Muscle layer of duodenum (tissue), 2 donors: ENCODE results near the gene TPRG1.

Experiments
- H3K27ac ChIP-seq: one replicate; pipeline ENCODE4 v1.7.0; 2013; ENCODE audit warnings: mild to moderate bottlenecking, low read length
- H3K27me3 ChIP-seq: one replicate; pipeline ENCODE4 v1.7.0; 2013; ENCODE audit warnings: low read depth, mild to moderate bottlenecking, control low read depth, low read length
- H3K36me3 ChIP-seq, 2 donors: one replicate each; pipeline ENCODE4 v1.7.0; 2013; ENCODE audit warnings: low read length in 2 of 2, control low read depth in 1 of 2, mild to moderate bottlenecking in 1 of 2; ENCODE audit not compliant: insufficient read depth in 2 of 2, control insufficient read depth in 1 of 2
- H3K4me1 ChIP-seq, 2 donors: one replicate each; pipeline ENCODE4 v1.7.0; 2013; ENCODE audit warnings: low read length in 2 of 2, mild to moderate bottlenecking in 2 of 2, control low read depth in 1 of 2, moderate library complexity in 1 of 2; ENCODE audit not compliant: insufficient read depth in 2 of 2, control insufficient read depth in 1 of 2
- H3K4me3 ChIP-seq, 2 donors: one replicate each; pipeline ENCODE4 v1.7.0; 2013; ENCODE audit warnings: low read length in 2 of 2, low read depth in 1 of 2, mild to moderate bottlenecking in 1 of 2
- H3K9me3 ChIP-seq, 2 donors: one replicate each; pipeline ENCODE4 v1.7.0; 2013; ENCODE audit warnings: low read length in 2 of 2, control low read depth in 1 of 2, mild to moderate bottlenecking in 1 of 2; ENCODE audit not compliant: control insufficient read depth in 1 of 2
- donor health status: healthy.

TPRG1 gene

GRCh38 chr3:189304465-189305351 lies 132.9 kb downstream of the TPRG1 start:
- Histone ChIP-seq H3K9me3 (no peaks in the 10 kb centered on the region), H3K27ac (peak overlapping the region; percentile 48), H3K27me3 (no peaks in the 10 kb centered on the region), H3K4me1 (peaks cover 0 to 4% of the 10 kb centered on the region in 2 donors), H3K4me3 (no peak overlapping the region), H3K36me3 (no peaks in the 10 kb centered on the region)

- H3K9me3 ChIP-seq: no peaks in the 10 kb centered on the region
- no peak overlapping the region for H3K4me3 ChIP-seq
- H3K4me1 ChIP-seq: peaks cover 0 to 4% of the 10 kb centered on the region in 2 donors
- H3K27me3 ChIP-seq: no peaks in the 10 kb centered on the region
- H3K27ac ChIP-seq: peak overlapping the region; percentile 48
- H3K36me3 ChIP-seq: no peaks in the 10 kb centered on the region
Observed at GRCh38 chr3:189305412-189305811, 133.6 kb downstream of the TPRG1 start.

- H3K27ac ChIP-seq: no peak overlapping the region
- H3K9me3 ChIP-seq: no peaks in the 10 kb centered on the region
- no peaks in the 10 kb centered on the region for H3K36me3 ChIP-seq
- H3K4me1 ChIP-seq: peaks cover 0 to 4% of the 10 kb centered on the region in 2 donors
- H3K27me3 ChIP-seq: no peaks in the 10 kb centered on the region
- no peak overlapping the region for H3K4me3 ChIP-seq
Observed at GRCh38 chr3:189307963-189308362, 136.2 kb downstream of the TPRG1 start.

- no peaks in the 10 kb centered on the region for H3K36me3 ChIP-seq
- H3K9me3 ChIP-seq: no peaks in the 10 kb centered on the region
- no peaks in the 10 kb centered on the region for H3K27me3 ChIP-seq
- no peak overlapping the region for H3K27ac ChIP-seq
- no peak overlapping the region for H3K4me3 ChIP-seq
- peaks cover 0 to 4% of the 10 kb centered on the region in 2 donors for H3K4me1 ChIP-seq
Observed at GRCh38 chr3:189308608-189309007, 136.8 kb downstream of the TPRG1 start.

- H3K4me3 ChIP-seq: no peak overlapping the region
- no peaks in the 10 kb centered on the region for H3K27me3 ChIP-seq
- peaks cover 0 to 1% of the 10 kb centered on the region in 2 donors for H3K4me1 ChIP-seq
- no peaks in the 10 kb centered on the region for H3K9me3 ChIP-seq
- H3K27ac ChIP-seq: no peak overlapping the region
- no peaks in the 10 kb centered on the region for H3K36me3 ChIP-seq
Observed at GRCh38 chr3:189309400-189309975, 137.7 kb downstream of the TPRG1 start.

GRCh38 chr3:189311521-189311920 lies 139.8 kb downstream of the TPRG1 start:
- Histone ChIP-seq H3K27me3 (no peaks in the 10 kb centered on the region), H3K4me3 (no peak overlapping the region), H3K36me3 (no peaks in the 10 kb centered on the region), H3K27ac (no peak overlapping the region), H3K9me3 (no peaks in the 10 kb centered on the region), H3K4me1 (no peaks in the 10 kb centered on the region)

GRCh38 chr3:189312866-189313265 lies 141.1 kb downstream of the TPRG1 start:
- H3K9me3 ChIP-seq: no peaks in the 10 kb centered on the region
- H3K4me3 ChIP-seq: no peak overlapping the region
- H3K27ac ChIP-seq: no peak overlapping the region
- no peaks in the 10 kb centered on the region for H3K27me3 ChIP-seq
- H3K36me3 ChIP-seq: no peaks in the 10 kb centered on the region
- no peaks in the 10 kb centered on the region for H3K4me1 ChIP-seq

GRCh38 chr3:189316296-189317019 lies 144.7 kb downstream of the TPRG1 start:
- Histone ChIP-seq H3K4me1 (no peaks in the 10 kb centered on the region), H3K9me3 (no peaks in the 10 kb centered on the region), H3K36me3 (no peaks in the 10 kb centered on the region), H3K27me3 (no peaks in the 10 kb centered on the region), H3K4me3 (no peak overlapping the region), H3K27ac (no peak overlapping the region)

- Histone ChIP-seq H3K27ac (no peak overlapping the region), H3K4me1 (no peaks in the 10 kb centered on the region), H3K36me3 (no peaks in the 10 kb centered on the region), H3K4me3 (no peak overlapping the region), H3K27me3 (no peaks in the 10 kb centered on the region), H3K9me3 (no peaks in the 10 kb centered on the region)
Observed at GRCh38 chr3:189317911-189318310, 146.1 kb downstream of the TPRG1 start.

GRCh38 chr3:189320511-189320910 lies 148.7 kb downstream of the TPRG1 start:
- H3K4me1 ChIP-seq: peaks cover 0 to 8% of the 10 kb centered on the region in 2 donors
- H3K4me3 ChIP-seq: no peak overlapping the region
- H3K36me3 ChIP-seq: no peaks in the 10 kb centered on the region

GRCh38 chr3:189322339-189322738 lies 150.6 kb downstream of the TPRG1 start:
- H3K27me3 ChIP-seq: no peaks in the 10 kb centered on the region
- H3K4me3 ChIP-seq: no peak overlapping the region
- no peaks in the 10 kb centered on the region for H3K9me3 ChIP-seq
- no peaks in the 10 kb centered on the region for H3K36me3 ChIP-seq
- no peak overlapping the region for H3K27ac ChIP-seq
- peaks cover 0 to 8% of the 10 kb centered on the region in 2 donors for H3K4me1 ChIP-seq

More at GRCh38 chr3:189320511-189320910, 148.7 kb downstream of the TPRG1 start:
- H3K27me3 ChIP-seq: no peaks in the 10 kb centered on the region
- no peaks in the 10 kb centered on the region for H3K9me3 ChIP-seq
- H3K27ac ChIP-seq: no peak overlapping the region
